DMS153 (cell line): ENCODE data around the gene TMEM187.

ENCODE experiments used
- DNase-seq: peaks from one replicate; lab custom pipeline; 2025; lab: John Stamatoyannopoulos, UW

TMEM187 gene

GRCh38 chrX:153972368-153973126, at the start of gene TMEM187:
Gene TMEM187 (plus strand): TSS chrX:153972754. CDS start chrX:153982063, 9,309 bp downstream.
- DNase-seq, result peak; percentile 83

- DNase-seq, result no peak
Observed at GRCh38 chrX:153922932-153923857, 49.4 kb upstream of the TMEM187 start.

- peak; percentile 73 for DNase-seq
Observed at GRCh38 chrX:153924149-153924861, 48.2 kb upstream of the TMEM187 start.

- no peak for DNase-seq
Observed at GRCh38 chrX:153925387-153925738, 47.2 kb upstream of the TMEM187 start.

GRCh38 chrX:153925739-153926551, 46.6 kb upstream of the TMEM187 start, which contains the start of gene ARHGAP4:
Gene ARHGAP4 (minus strand): TSS chrX:153926264. CDS start chrX:153926202, 62 bp downstream.
- no peak for DNase-seq

- no peak for DNase-seq
Observed at GRCh38 chrX:153926552-153926857, 46.0 kb upstream of the TMEM187 start.

- DNase-seq, result peak; percentile 71
Observed at GRCh38 chrX:153926858-153927671, 45.5 kb upstream of the TMEM187 start.

- DNase-seq, result no peak
Observed at GRCh38 chrX:153927672-153927921, 45.0 kb upstream of the TMEM187 start.

GRCh38 chrX:153927922-153928760, 44.4 kb upstream of the TMEM187 start:
- DNase-seq, result peak; percentile 99

GRCh38 chrX:153928846-153929245, 43.7 kb upstream of the TMEM187 start:
- no peak for DNase-seq

GRCh38 chrX:153929576-153929975, 43.0 kb upstream of the TMEM187 start:
- DNase-seq, result no peak

- DNase-seq, result no peak
Observed at GRCh38 chrX:153930011-153930910, 42.3 kb upstream of the TMEM187 start.

GRCh38 chrX:153931151-153931550, 41.4 kb upstream of the TMEM187 start:
- no peak for DNase-seq

- no peak for DNase-seq
Observed at GRCh38 chrX:153931748-153932147, 40.8 kb upstream of the TMEM187 start.

GRCh38 chrX:153932220-153932915, 40.2 kb upstream of the TMEM187 start:
- no peak for DNase-seq

- DNase-seq, result no peak
Observed at GRCh38 chrX:153933748-153934147, 38.8 kb upstream of the TMEM187 start.

- no peak for DNase-seq
Observed at GRCh38 chrX:153934148-153934761, 38.3 kb upstream of the TMEM187 start.

- peak; percentile 53 for DNase-seq
Observed at GRCh38 chrX:153934762-153935325, 37.7 kb upstream of the TMEM187 start, which contains the start of gene NAA10. Gene NAA10 (minus strand): TSS chrX:153935037. CDS start chrX:153934904, 133 bp downstream.
